A673 (cell line): ENCODE measurements around the gene OR2C1.

ENCODE experiments used
- EZH2 ChIP-seq: fragments of 200-600 bp; sonication (generic); IDR thresholded peaks from 2 replicates; pipeline ENCODE4 v1.6.1; 2017; ENCODE audit warnings: borderline replicate concordance, low read depth, mild to moderate bottlenecking, mixed read lengths, antibody characterized with exemption, low read length; ENCODE audit not compliant: poor library complexity, severe bottlenecking
- TF ChIP-seq, protein P1 (sequence below): fragments of 300-800, 200-600 bp; sonication (generic); conservative IDR thresholded peaks from 2 replicates; pipeline ENCODE4 v1.5.1; 2017; ENCODE audit warnings: low read depth, mild to moderate bottlenecking, antibody characterized with exemption, low read length, moderate library complexity, mixed read lengths

DNA sequence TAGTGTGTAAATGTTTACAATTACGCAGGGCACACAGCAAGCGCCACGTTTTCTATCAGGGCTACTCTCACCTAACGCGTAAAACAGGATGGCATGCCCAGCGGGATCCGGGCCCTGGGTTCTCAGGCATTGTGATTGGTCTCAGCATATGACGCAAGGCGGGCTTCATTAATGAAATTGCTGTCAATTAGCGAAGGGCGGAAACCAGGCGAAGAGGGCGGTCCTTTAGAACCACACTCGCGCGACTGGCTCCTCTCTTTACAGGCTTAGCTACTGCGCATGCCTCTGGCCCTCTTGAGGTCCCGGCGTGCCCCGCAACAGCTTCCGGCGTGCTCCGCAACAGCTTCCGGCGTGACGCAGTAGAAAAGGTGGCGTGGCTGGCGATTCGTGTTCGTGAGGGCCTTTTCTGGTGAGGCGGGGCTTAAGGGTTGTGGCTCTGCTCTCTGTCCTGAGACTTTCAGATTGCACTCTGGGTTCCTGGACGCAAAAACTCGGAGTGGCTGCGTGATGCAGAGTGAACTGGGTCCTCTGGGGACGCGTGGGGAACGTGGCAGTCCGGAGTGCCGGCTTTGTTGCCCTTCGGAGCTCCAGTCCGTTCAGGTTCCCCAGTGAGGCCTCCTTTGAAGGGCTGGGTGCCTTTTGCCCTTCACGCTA, 9.2 kb downstream of the OR2C1 start:
- TF ChIP-seq, protein P1, sequence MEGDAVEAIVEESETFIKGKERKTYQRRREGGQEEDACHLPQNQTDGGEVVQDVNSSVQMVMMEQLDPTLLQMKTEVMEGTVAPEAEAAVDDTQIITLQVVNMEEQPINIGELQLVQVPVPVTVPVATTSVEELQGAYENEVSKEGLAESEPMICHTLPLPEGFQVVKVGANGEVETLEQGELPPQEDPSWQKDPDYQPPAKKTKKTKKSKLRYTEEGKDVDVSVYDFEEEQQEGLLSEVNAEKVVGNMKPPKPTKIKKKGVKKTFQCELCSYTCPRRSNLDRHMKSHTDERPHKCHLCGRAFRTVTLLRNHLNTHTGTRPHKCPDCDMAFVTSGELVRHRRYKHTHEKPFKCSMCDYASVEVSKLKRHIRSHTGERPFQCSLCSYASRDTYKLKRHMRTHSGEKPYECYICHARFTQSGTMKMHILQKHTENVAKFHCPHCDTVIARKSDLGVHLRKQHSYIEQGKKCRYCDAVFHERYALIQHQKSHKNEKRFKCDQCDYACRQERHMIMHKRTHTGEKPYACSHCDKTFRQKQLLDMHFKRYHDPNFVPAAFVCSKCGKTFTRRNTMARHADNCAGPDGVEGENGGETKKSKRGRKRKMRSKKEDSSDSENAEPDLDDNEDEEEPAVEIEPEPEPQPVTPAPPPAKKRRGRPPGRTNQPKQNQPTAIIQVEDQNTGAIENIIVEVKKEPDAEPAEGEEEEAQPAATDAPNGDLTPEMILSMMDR = no peak
- no peak for TF ChIP-seq EZH2
